Liver (tissue), 9 donors: Measurements from ENCODE around the gene CACNA1I. TPM values are rescaled to one million over a fixed set of nuclear protein-coding genes. Genes with fewer than 3 reads are reported as not detected.

Source experiments
- DNase-seq: peaks from one replicate; pipeline ENCODE4 v3.0.0-alpha.2; 2017; ENCODE audit warnings: low spot score
- H3K27ac ChIP-seq, 2 donors: one replicate each; pipeline ENCODE4 v1.7.0; 2013; ENCODE audit warnings: inconsistent platforms in 2 of 2, low read length in 2 of 2, control low read depth in 1 of 2, low read depth in 1 of 2, mild to moderate bottlenecking in 1 of 2
- H3K27me3 ChIP-seq, 4 donors: one replicate each; pipeline versions ENCODE4 v1.6.1 to v1.7.0; 2013; ENCODE audit warnings: low read length in 3 of 4, inconsistent platforms in 1 of 4, mild to moderate bottlenecking in 1 of 4, moderate library complexity in 1 of 4; ENCODE audit not compliant: control insufficient read depth in 4 of 4, insufficient read depth in 4 of 4
- H3K36me3 ChIP-seq, 4 donors: one replicate each; pipeline versions ENCODE4 v1.6.1 to v1.7.0; 2013; ENCODE audit warnings: low read length in 3 of 4, mild to moderate bottlenecking in 3 of 4, low read depth in 1 of 4, moderate library complexity in 1 of 4; ENCODE audit not compliant: control insufficient read depth in 4 of 4, insufficient read depth in 3 of 4
- H3K4me1 ChIP-seq, 4 donors: one replicate each; pipeline versions ENCODE4 v1.6.1 to v1.7.0; 2013; ENCODE audit warnings: low read length in 3 of 4, mild to moderate bottlenecking in 3 of 4, moderate library complexity in 1 of 4; ENCODE audit not compliant: control insufficient read depth in 4 of 4, insufficient read depth in 4 of 4
- H3K4me3 ChIP-seq, 3 donors: one replicate each; pipeline versions ENCODE4 v1.6.1 to v1.7.0; 2013; ENCODE audit warnings: low read length in 3 of 3, control low read depth in 1 of 3, low read depth in 1 of 3, mild to moderate bottlenecking in 1 of 3
- H3K9ac ChIP-seq, 2 donors: one replicate each; pipeline ENCODE4 v1.7.0; 2013; ENCODE audit warnings: low read length in 2 of 2, mild to moderate bottlenecking in 2 of 2, moderate library complexity in 2 of 2, control low read depth in 1 of 2, low read depth in 1 of 2
- H3K9me3 ChIP-seq, 4 donors: one replicate each; pipeline versions ENCODE4 v1.6.1 to v1.7.0; 2013; ENCODE audit warnings: low read length in 3 of 4; ENCODE audit not compliant: control insufficient read depth in 4 of 4
- ATF3 ChIP-seq: IDR thresholded peaks from 2 replicates; pipeline ENCODE4 v1.6.1; 2016; ENCODE audit warnings: antibody characterized with exemption
- CTCF ChIP-seq: fragments of 150-350 bp; IDR thresholded peaks from 2 replicates; pipeline ENCODE4 v1.5.1; 2017; ENCODE audit warnings: improper control_type of control experiment, low read depth, low read length; ENCODE audit not compliant: missing input control
- EGR1 ChIP-seq, 2 donors: IDR thresholded peaks; 2 replicates each; pipeline ENCODE4 v1.6.1; 2016 to 2018; ENCODE audit warnings: antibody characterized with exemption in 2 of 2, low read depth in 2 of 2
- GABPA ChIP-seq, 2 donors: IDR thresholded peaks in 1 of 2; conservative IDR thresholded peaks in 1 of 2; 2 replicates each; pipeline ENCODE4 v1.6.1; 2016; ENCODE audit warnings: antibody characterized with exemption in 2 of 2, mild to moderate bottlenecking in 1 of 2, moderate library complexity in 1 of 2
- HNF4A ChIP-seq, 2 donors: conservative IDR thresholded peaks; 2 replicates each; pipeline ENCODE4 v1.6.1; 2016; ENCODE audit warnings: antibody characterized with exemption in 2 of 2, mild to moderate bottlenecking in 2 of 2
- HNF4G ChIP-seq: IDR thresholded peaks from 2 replicates; pipeline ENCODE4 v1.6.1; 2016; ENCODE audit warnings: antibody characterized with exemption
- JUND ChIP-seq, 2 donors: IDR thresholded peaks; 2 replicates each; pipeline ENCODE4 v1.6.1; 2016; ENCODE audit warnings: antibody characterized with exemption in 2 of 2
- MAX ChIP-seq: IDR thresholded peaks from 2 replicates; pipeline ENCODE4 v1.6.1; 2016; ENCODE audit warnings: antibody characterized with exemption
- NR2F2 ChIP-seq: IDR thresholded peaks from 2 replicates; pipeline ENCODE4 v1.6.1; 2016; ENCODE audit warnings: antibody characterized with exemption
- RAD21 ChIP-seq, 2 donors: IDR thresholded peaks; 2 replicates each; pipeline ENCODE4 v1.6.1; 2016; ENCODE audit warnings: antibody characterized with exemption in 2 of 2, mild to moderate bottlenecking in 2 of 2
- REST ChIP-seq: IDR thresholded peaks from 2 replicates; pipeline ENCODE4 v1.6.1; 2016; ENCODE audit warnings: antibody characterized with exemption, mild to moderate bottlenecking
- RXRA ChIP-seq, 2 donors: IDR thresholded peaks; 2 replicates each; pipeline ENCODE4 v1.6.1; 2017 to 2018; ENCODE audit warnings: antibody characterized with exemption in 2 of 2, mild to moderate bottlenecking in 1 of 2
- TAF1 ChIP-seq: conservative IDR thresholded peaks from 2 replicates; pipeline ENCODE4 v1.6.1; 2016; ENCODE audit warnings: antibody characterized with exemption, mild to moderate bottlenecking
- YY1 ChIP-seq: IDR thresholded peaks from 2 replicates; pipeline ENCODE4 v1.6.1; 2016; ENCODE audit warnings: antibody characterized with exemption, mild to moderate bottlenecking
- ZBTB33 ChIP-seq: IDR thresholded peaks from 2 replicates; pipeline ENCODE4 v1.6.1; 2016; ENCODE audit warnings: antibody characterized with exemption
- WGBS: extraction: QIAGEN DNeasy Blood & Tissue Kit; methylation state at CpG from one replicate; pipeline ENCODE4 v1.1.7; 2013; 5-methylcytosine and 5-hydroxymethylcytosine counted together
- polyA plus RNA-seq, 2 donors: library from polyadenylated mRNA; stranded (reverse) in 1 of 2; unstranded in 1 of 2; fragments of 200-250 nt in 1 of 2; fragments of >200 nt in 1 of 2; fragmentation: Nextera tagmentation in 1 of 2; extraction: Ambion mirVana in 1 of 2; gene quantifications; one replicate each; pipeline versions ENCODE4 v1.2.1 to v1.2.3, GENCODE V29; 2013 to 2015
- total RNA-seq, 2 donors: library from RNA; depleted of rRNA; stranded (reverse); fragments of >200 nt; gene quantifications; one replicate each; pipeline ENCODE4 v1.2.3, GENCODE V29; 2014
- donor health status: healthy.
- donor health status: healthy.
- donor health status: healthy.
- donor health status: healthy.
- donor health status: healthy.

The CACNA1I gene
- total and polyA plus RNA-seq, 4 donors, result under 0.01 to 0.14 (median 0.01) TPM; not detected in 1

- Histone ChIP-seq H3K9me3 (peaks cover 3 to 11% (median 7%) of the 10 kb centered on the region in 4 donors), H3K36me3 (no peaks in the 10 kb centered on the region), H3K4me1 (peaks cover 0 to 3% (median 0%) of the 10 kb centered on the region in 4 donors), H3K27me3 (peaks cover 2 to 8% (median 6%) of the 10 kb centered on the region in 4 donors), H3K27ac (no peak overlapping the region), H3K9ac (no peak overlapping the region), H3K4me3 (no peak overlapping the region)
- TF ChIP-seq HNF4A (conservative IDR thresholded peaks at IDR 0.05) (no peak), GABPA (IDR thresholded peaks at IDR 0.05 in 1 of 2, conservative IDR thresholded peaks at IDR 0.05 in 1 of 2) (no peak), RXRA (IDR thresholded peaks at IDR 0.05) (no peak), ZBTB33 (no peak), HNF4G (no peak), CTCF (no peak), ATF3 (no peak), JUND (IDR thresholded peaks at IDR 0.05) (no peak)
- 72% methylated on average over 7 of the region's 7 CpGs for WGBS
- DNase-seq, result no peak
Measured at GRCh38 chr22:39666926-39667325, 96.4 kb downstream of the CACNA1I start.

- no peak for DNase-seq
- H3K9ac ChIP-seq, result no peak overlapping the region
- no peaks in the 10 kb centered on the region for H3K27me3 ChIP-seq
- H3K27ac ChIP-seq, result no peak overlapping the region
- WGBS, result 89% methylated on average over 2 of the region's 2 CpGs
- no peaks in the 10 kb centered on the region for H3K4me1 ChIP-seq
- H3K4me3 ChIP-seq, result no peak overlapping the region
- peaks cover 5 to 19% (median 16%) of the 10 kb centered on the region in 4 donors for H3K9me3 ChIP-seq
- H3K36me3 ChIP-seq, result no peaks in the 10 kb centered on the region
- TF ChIP-seq NR2F2 (no peak), REST (no peak), MAX (no peak), ATF3 (no peak), HNF4A (conservative IDR thresholded peaks at IDR 0.05) (no peak), JUND (IDR thresholded peaks at IDR 0.05) (no peak), RAD21 (IDR thresholded peaks at IDR 0.05) (no peak), TAF1 (no peak), HNF4G (no peak), ZBTB33 (no peak), YY1 (no peak), EGR1 (IDR thresholded peaks at IDR 0.05; ENCODE audit: low read depth in 2 of 2) (no peak)
Measured at GRCh38 chr22:39669432-39669831, 98.9 kb downstream of the CACNA1I start.
